HEK293 (cell line): ENCODE results near the gene TPMT.

ENCODE experiments used
- CTCF ChIA-PET: fragments of 350-600 bp; formaldehyde crosslinking; extraction: SDS; loops from one replicate; lab custom pipeline; 2021; ENCODE audit warnings: antibody characterized with exemption; lab: Yijun Ruan, JAX
- POLR2A ChIA-PET: fragments of 300-600 bp; formaldehyde crosslinking; extraction: SDS; loops from one replicate; lab custom pipeline; 2020; ENCODE audit warnings: antibody characterized with exemption, inconsistent platforms; lab: Yijun Ruan, JAX
- H3K27ac ChIP-seq: fragments of 200-500 bp; sonication (Bioruptor generic); 2 replicates; pipeline ENCODE4 v1.5.1; 2014; ENCODE audit warnings: low read depth, low read length, control low read depth, inconsistent platforms; ENCODE audit errors: extremely low read depth
- H3K36me3 ChIP-seq, 2 experiments: fragments of 200-500 bp in 1 of 2; sonication (Bioruptor generic) in 1 of 2; 1 replicate in 1 of 2; 2 replicates in 1 of 2; pipeline ENCODE4 v1.5.1; 2014 to 2017; ENCODE audit warnings: inconsistent platforms in 2 of 2, low read length in 2 of 2; ENCODE audit not compliant: control insufficient read depth in 2 of 2, insufficient read depth in 1 of 2
- H3K4me1 ChIP-seq: fragments of 200-500 bp; sonication (Bioruptor generic); 2 replicates; pipeline ENCODE4 v1.5.1; 2014; ENCODE audit warnings: mild to moderate bottlenecking, low read length, inconsistent platforms; ENCODE audit not compliant: control insufficient read depth, insufficient read depth
- H3K4me3 ChIP-seq: 2 replicates; pipeline ENCODE4 v1.5.1; 2011; ENCODE audit warnings: low read depth, mild to moderate bottlenecking, control low read depth, low read length, moderate library complexity
- H3K9me3 ChIP-seq: fragments of 200-500 bp; sonication (Bioruptor generic); 2 replicates; pipeline ENCODE4 v1.5.1; 2014; ENCODE audit warnings: low read depth, low read length, inconsistent platforms; ENCODE audit not compliant: control insufficient read depth, insufficient read depth
- BCL11A ChIP-seq: fragments of 450-650 bp; formaldehyde crosslinking; IDR thresholded peaks from 2 replicates; pipeline ENCODE4 v1.5.1; 2016; ENCODE audit warnings: low read depth, missing biosample characterization, missing genetic modification characterization
- IKZF3 ChIP-seq: fragments of 450-650 bp; IDR thresholded peaks from 2 replicates; pipeline ENCODE4 v1.5.0; 2018; ENCODE audit warnings: missing biosample characterization, mild to moderate bottlenecking, missing genetic modification characterization, moderate library complexity
- KLF10 ChIP-seq: fragments of 450-650 bp; IDR thresholded peaks from 2 replicates; pipeline ENCODE4 v1.5.1; 2018; ENCODE audit warnings: missing biosample characterization, mild to moderate bottlenecking, missing genetic modification characterization
- KLF9 ChIP-seq: fragments of 450-650 bp; formaldehyde crosslinking; IDR thresholded peaks from 2 replicates; pipeline ENCODE4 v1.5.1; 2016; ENCODE audit warnings: missing biosample characterization, missing genetic modification characterization, low read depth
- ZBTB20 ChIP-seq: fragments of 450-650 bp; formaldehyde crosslinking; IDR thresholded peaks from 2 replicates; pipeline ENCODE4 v1.5.1; 2016; ENCODE audit warnings: missing biosample characterization, missing genetic modification characterization
- ZFP37 ChIP-seq: fragments of 450-650 bp; formaldehyde crosslinking; IDR thresholded peaks from 2 replicates; pipeline ENCODE4 v1.5.1; 2016; ENCODE audit warnings: missing biosample characterization, missing genetic modification characterization
- ZNF112 ChIP-seq: fragments of 450-650 bp; formaldehyde crosslinking; IDR thresholded peaks from 2 replicates; pipeline ENCODE4 v1.5.0; 2017; ENCODE audit warnings: missing biosample characterization, missing genetic modification characterization
- ZNF121 ChIP-seq: fragments of 450-650 bp; formaldehyde crosslinking; IDR thresholded peaks from 2 replicates; pipeline ENCODE4 v1.5.1; 2016; ENCODE audit warnings: missing biosample characterization, missing genetic modification characterization
- ZNF324 ChIP-seq: fragments of 450-650 bp; formaldehyde crosslinking; IDR thresholded peaks from 2 replicates; pipeline ENCODE4 v1.5.1; 2016; ENCODE audit warnings: missing biosample characterization, missing genetic modification characterization
- ZNF341 ChIP-seq: fragments of 450-650 bp; formaldehyde crosslinking; IDR thresholded peaks from 2 replicates; pipeline ENCODE4; 2016; ENCODE audit warnings: low read depth, missing biosample characterization, missing genetic modification characterization
- ZNF423 ChIP-seq: fragments of 450-650 bp; formaldehyde crosslinking; IDR thresholded peaks from 2 replicates; pipeline ENCODE4 v1.5.1; 2016; ENCODE audit warnings: missing biosample characterization, missing genetic modification characterization
- ZNF561 ChIP-seq: fragments of 450-650 bp; IDR thresholded peaks from 2 replicates; pipeline ENCODE4 v1.5.1; 2018; ENCODE audit warnings: missing biosample characterization, missing genetic modification characterization, borderline replicate concordance
- ZNF654 ChIP-seq: fragments of 450-650 bp; formaldehyde crosslinking; IDR thresholded peaks from 2 replicates; pipeline ENCODE4 v1.5.1; 2016; ENCODE audit warnings: low read depth, missing biosample characterization, missing genetic modification characterization
- ZNF76 ChIP-seq: fragments of 450-650 bp; formaldehyde crosslinking; IDR thresholded peaks from 2 replicates; pipeline ENCODE4; 2016; ENCODE audit warnings: low read depth, missing biosample characterization, missing genetic modification characterization, borderline replicate concordance
- ZNF792 ChIP-seq: fragments of 450-650 bp; formaldehyde crosslinking; IDR thresholded peaks from 2 replicates; pipeline ENCODE4 v1.5.1; 2016; ENCODE audit warnings: missing biosample characterization, missing genetic modification characterization
- TF ChIP-seq, protein P1 (sequence below): fragments of 450-650 bp; formaldehyde crosslinking; IDR thresholded peaks from 2 replicates; pipeline ENCODE4 v1.5.1; 2017; ENCODE audit warnings: missing biosample characterization, missing genetic modification characterization
- TF ChIP-seq, protein P2 (sequence below): fragments of 450-650 bp; formaldehyde crosslinking; IDR thresholded peaks from 2 replicates; pipeline ENCODE4 v1.5.1; 2016; ENCODE audit warnings: missing biosample characterization, missing genetic modification characterization

The TPMT gene

DNA sequence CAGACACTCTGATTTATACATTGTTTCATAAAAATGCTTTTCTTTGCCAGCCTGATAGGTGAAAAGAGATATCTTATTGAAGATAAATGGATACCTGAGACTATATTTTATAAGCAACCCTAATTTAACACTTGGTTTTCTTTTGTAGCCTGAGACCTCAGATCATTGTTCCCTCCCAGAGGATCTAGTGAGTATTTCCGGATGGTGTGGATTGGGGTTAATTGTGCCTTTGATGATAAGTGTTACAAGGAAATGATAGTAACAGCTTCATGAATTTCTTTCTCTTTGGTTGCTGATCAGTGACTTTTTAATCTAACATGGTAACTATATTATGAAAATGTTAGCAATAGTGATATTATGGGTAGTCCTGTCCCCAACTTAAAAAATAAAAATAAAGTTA, 30.7 kb upstream of the TPMT start:
- Histone ChIP-seq H3K36me3 (no peaks in the 10 kb centered on the region; a peak in 1 of 3 replicates), H3K9me3 (no peaks in the 10 kb centered on the region), H3K4me3 (no peak overlapping the region), H3K4me1 (peaks cover 4% of the 10 kb centered on the region; the same call in 1 of the 2 replicates), H3K27ac (no peak overlapping the region)
- TF ChIP-seq, protein P1, sequence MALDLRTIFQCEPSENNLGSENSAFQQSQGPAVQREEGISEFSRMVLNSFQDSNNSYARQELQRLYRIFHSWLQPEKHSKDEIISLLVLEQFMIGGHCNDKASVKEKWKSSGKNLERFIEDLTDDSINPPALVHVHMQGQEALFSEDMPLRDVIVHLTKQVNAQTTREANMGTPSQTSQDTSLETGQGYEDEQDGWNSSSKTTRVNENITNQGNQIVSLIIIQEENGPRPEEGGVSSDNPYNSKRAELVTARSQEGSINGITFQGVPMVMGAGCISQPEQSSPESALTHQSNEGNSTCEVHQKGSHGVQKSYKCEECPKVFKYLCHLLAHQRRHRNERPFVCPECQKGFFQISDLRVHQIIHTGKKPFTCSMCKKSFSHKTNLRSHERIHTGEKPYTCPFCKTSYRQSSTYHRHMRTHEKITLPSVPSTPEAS, result no peak
- no peak for TF ChIP-seq ZNF561 (tag by site-specific recombination)
- TF ChIP-seq, protein P2, sequence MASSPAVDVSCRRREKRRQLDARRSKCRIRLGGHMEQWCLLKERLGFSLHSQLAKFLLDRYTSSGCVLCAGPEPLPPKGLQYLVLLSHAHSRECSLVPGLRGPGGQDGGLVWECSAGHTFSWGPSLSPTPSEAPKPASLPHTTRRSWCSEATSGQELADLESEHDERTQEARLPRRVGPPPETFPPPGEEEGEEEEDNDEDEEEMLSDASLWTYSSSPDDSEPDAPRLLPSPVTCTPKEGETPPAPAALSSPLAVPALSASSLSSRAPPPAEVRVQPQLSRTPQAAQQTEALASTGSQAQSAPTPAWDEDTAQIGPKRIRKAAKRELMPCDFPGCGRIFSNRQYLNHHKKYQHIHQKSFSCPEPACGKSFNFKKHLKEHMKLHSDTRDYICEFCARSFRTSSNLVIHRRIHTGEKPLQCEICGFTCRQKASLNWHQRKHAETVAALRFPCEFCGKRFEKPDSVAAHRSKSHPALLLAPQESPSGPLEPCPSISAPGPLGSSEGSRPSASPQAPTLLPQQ, result no peak
- no peak for TF ChIP-seq ZNF423 (tag by site-specific recombination)
- TF ChIP-seq KLF9 (tag by site-specific recombination), result no peak
- TF ChIP-seq KLF10 (tag by site-specific recombination), result no peak
- ChIA-PET CTCF (interaction anchor here (1.5 kb wide), 1 partner anchor 382 kb away, joined by 3 read pairs; no protein-coding TSS in a partner anchor), POLR2A (no interaction called here)

DNA sequence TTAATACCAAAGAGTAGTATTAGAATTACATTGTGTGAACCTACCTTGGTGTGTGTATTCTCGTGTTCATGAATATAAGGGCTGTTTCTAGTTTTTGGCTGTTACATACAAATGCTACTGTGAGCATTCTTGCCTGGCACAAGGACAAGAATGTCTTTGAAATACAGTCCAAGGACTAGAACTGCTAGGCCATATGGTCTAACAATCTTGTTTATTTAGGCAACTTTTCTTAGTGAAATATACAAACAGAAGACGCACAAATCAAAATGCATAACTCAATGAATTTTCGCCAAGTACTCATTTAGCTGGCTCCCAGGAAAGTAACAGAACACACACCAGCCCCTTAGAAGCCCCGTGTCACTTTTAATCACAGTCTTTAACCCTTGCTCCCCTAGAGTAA, 28.9 kb upstream of the TPMT start:
- Histone ChIP-seq H3K4me3 (no peak overlapping the region), H3K36me3 (no peaks in the 10 kb centered on the region; a peak in 1 of 3 replicates), H3K27ac (no peak overlapping the region), H3K9me3 (no peaks in the 10 kb centered on the region), H3K4me1 (peaks cover 4% of the 10 kb centered on the region; the same call in 1 of the 2 replicates)
- CTCF ChIA-PET, result no interaction called here
- POLR2A ChIA-PET, result no interaction called here
- no peak for TF ChIP-seq ZNF561 (tag by site-specific recombination)
- no peak for TF ChIP-seq ZNF654 (tag by site-specific recombination)
- no peak for TF ChIP-seq ZNF324
- TF ChIP-seq ZNF341 (tag by site-specific recombination), result no peak
- no peak for TF ChIP-seq IKZF3 (tag by site-specific recombination)
- no peak for TF ChIP-seq ZNF112 (tag by site-specific recombination)
- no peak for TF ChIP-seq ZFP37
- TF ChIP-seq ZBTB20 (tag by site-specific recombination), result no peak
- TF ChIP-seq BCL11A (tag by site-specific recombination), result no peak
- TF ChIP-seq, all 188 proteins: peak for 0

DNA sequence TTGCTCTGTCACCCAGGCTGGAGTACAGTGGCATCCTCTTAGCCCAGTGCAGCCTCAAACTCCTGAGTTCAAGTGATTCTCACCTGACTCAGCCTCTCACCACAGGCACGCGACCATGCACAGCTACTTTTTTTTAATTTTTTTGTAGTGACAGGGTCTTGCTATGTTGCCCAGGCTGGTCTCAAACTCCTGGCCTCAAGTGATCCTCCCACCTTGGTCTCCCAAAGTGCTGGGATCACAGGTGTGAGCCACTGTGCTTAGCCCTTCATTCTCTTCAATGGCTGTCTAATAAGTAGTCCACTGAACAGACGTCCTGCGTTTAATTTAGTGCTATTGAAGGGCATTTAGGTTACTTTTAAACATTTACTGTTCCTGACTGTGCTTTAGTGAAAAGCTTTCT, 27.7 kb upstream of the TPMT start:
- Histone ChIP-seq H3K4me3 (no peak overlapping the region), H3K4me1 (peaks cover 4% of the 10 kb centered on the region; the same call in 1 of the 2 replicates), H3K27ac (no peak overlapping the region), H3K9me3 (no peaks in the 10 kb centered on the region), H3K36me3 (no peaks in the 10 kb centered on the region; a peak in 1 of 3 replicates)
- TF ChIP-seq ZNF76 (tag by site-specific recombination) (no peak), ZNF121 (tag by site-specific recombination) (peak; percentile 60), ZNF792 (tag by site-specific recombination) (no peak)
- POLR2A ChIA-PET, result no interaction called here
- CTCF ChIA-PET, result interaction anchor here (0.7 kb wide), 1 partner anchor 21 kb away, joined by 3 read pairs; no protein-coding TSS in a partner anchor
